Fibroblast of lung (primary cell): ENCODE measurements around the gene STK32C. TPM values are rescaled to one million over a fixed set of nuclear protein-coding genes. Genes with fewer than 3 reads are reported as not detected.

Source experiments
- DNase-seq, 2 donors: peaks; one replicate each; pipeline versions ENCODE4 v3.0.0 to v3.0.0-alpha.2; 2010; ENCODE audit warnings: low read depth in 2 of 2
- H2AFZ ChIP-seq: 2 replicates; pipeline ENCODE4 v1.5.1; 2012; ENCODE audit warnings: low read length, control low read depth, inconsistent platforms
- H3K27ac ChIP-seq: 2 replicates; pipeline ENCODE4 v1.5.1; 2011; ENCODE audit warnings: low read length, control low read depth; ENCODE audit not compliant: insufficient read depth
- H3K27me3 ChIP-seq: 2 replicates; pipeline ENCODE4 v1.5.1; 2011; ENCODE audit warnings: mild to moderate bottlenecking, low read length; ENCODE audit not compliant: control insufficient read depth, insufficient read depth
- H3K36me3 ChIP-seq: 2 replicates; pipeline ENCODE4 v1.5.1; 2011; ENCODE audit warnings: low read length; ENCODE audit not compliant: control insufficient read depth, insufficient read depth
- H3K4me1 ChIP-seq: 2 replicates; pipeline ENCODE4 v1.5.1; 2011; ENCODE audit warnings: low read length; ENCODE audit not compliant: control insufficient read depth, insufficient read depth; ENCODE audit errors: extremely low read depth
- H3K4me2 ChIP-seq: 2 replicates; pipeline ENCODE4 v1.5.1; 2011; ENCODE audit warnings: low read length, control low read depth; ENCODE audit not compliant: insufficient read depth; ENCODE audit errors: extremely low read depth
- H3K4me3 ChIP-seq, 4 experiments: fragments of 200-600 bp in 1 of 4; sonication (generic) in 1 of 4; replicated peaks in 1 of 4; 2 replicates each; pipeline ENCODE4 v1.5.1; 2011 to 2016; ENCODE audit warnings: low read length in 4 of 4, low read depth in 3 of 4, mild to moderate bottlenecking in 3 of 4, control low read depth in 2 of 4, inconsistent platforms in 1 of 4, mixed read lengths in 1 of 4; ENCODE audit not compliant: insufficient read depth in 1 of 4; ENCODE audit errors: control extremely low read depth in 1 of 4
- H3K79me2 ChIP-seq: 2 replicates; pipeline ENCODE4 v1.5.1; 2012; ENCODE audit warnings: mild to moderate bottlenecking, low read length, inconsistent platforms; ENCODE audit not compliant: control insufficient read depth, insufficient read depth
- H3K9ac ChIP-seq: 2 replicates; pipeline ENCODE4 v1.5.1; 2011; ENCODE audit warnings: mild to moderate bottlenecking, low read length, control low read depth; ENCODE audit not compliant: insufficient read depth
- H3K9me3 ChIP-seq: 2 replicates; pipeline ENCODE4 v1.5.1; 2012; ENCODE audit warnings: low read depth, low read length; ENCODE audit not compliant: control insufficient read depth, insufficient read depth
- H4K20me1 ChIP-seq: 2 replicates; pipeline ENCODE4 v1.5.1; 2011; ENCODE audit warnings: low read length; ENCODE audit not compliant: control insufficient read depth, insufficient read depth; ENCODE audit errors: extremely low read depth
- EZH2 ChIP-seq: IDR thresholded peaks from 2 replicates; pipeline ENCODE4 v1.5.1; 2012; ENCODE audit warnings: low read length, control low read depth, mild to moderate bottlenecking; ENCODE audit errors: missing control alignments
- polyA plus RNA-seq, 2 donors: library from polyadenylated mRNA; depleted of rRNA in 1 of 2; stranded (reverse) in 1 of 2; unstranded in 1 of 2; fragments of >200 nt; gene quantifications; 2 replicates each; pipeline ENCODE4 v1.2.1, GENCODE V29; 2011 to 2012; ENCODE audit warnings: missing spikeins in 1 of 2
- total RNA-seq: library from RNA; depleted of rRNA; stranded (reverse); fragments of >200 nt; gene quantifications from 2 replicates; pipeline ENCODE4 v1.2.1, GENCODE V29; 2014
- TF ChIP-seq, protein P1 (sequence below), 2 donors: IDR thresholded peaks in 1 of 2; conservative IDR thresholded peaks in 1 of 2; 1 replicate in 1 of 2; 2 replicates in 1 of 2; pipeline ENCODE4 v1.5.1; 2011 to 2012; ENCODE audit warnings: low read length in 2 of 2, control low read depth in 1 of 2, inconsistent platforms in 1 of 2, low read depth in 1 of 2, mild to moderate bottlenecking in 1 of 2

The STK32C gene
- total and polyA plus RNA-seq, 2 donors (not counting 1 experiment from before 2014, with no cell fraction given) = 4.4 to 21.5 TPM

DNA sequence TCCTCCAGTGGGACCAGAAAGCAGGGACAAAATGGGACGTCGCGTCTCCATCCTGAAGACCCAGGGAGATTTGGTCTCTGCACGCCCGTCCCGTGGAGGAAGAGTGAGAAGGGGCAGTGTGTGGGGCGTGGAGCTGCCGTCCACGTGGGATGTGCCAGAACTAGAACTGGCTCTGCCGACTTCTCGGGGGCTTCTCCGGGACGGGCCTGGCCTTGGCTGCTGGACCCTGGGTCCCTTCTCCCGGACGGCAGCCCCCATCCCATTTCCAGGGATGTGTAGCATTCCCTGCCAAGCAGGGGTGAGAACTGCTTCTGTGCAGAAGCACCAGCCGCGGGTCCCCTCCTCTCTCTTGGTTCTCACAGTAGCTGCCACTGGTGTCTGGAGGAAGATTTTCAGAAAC, 139.8 kb downstream of the STK32C start:
- H3K27me3 ChIP-seq = no peaks in the 10 kb centered on the region
- no peak overlapping the region for H3K4me3 ChIP-seq
- no peaks in the 10 kb centered on the region for H3K79me2 ChIP-seq
- no peak for DNase-seq
- no peaks in the 10 kb centered on the region for H3K9me3 ChIP-seq
- TF ChIP-seq, protein P1, sequence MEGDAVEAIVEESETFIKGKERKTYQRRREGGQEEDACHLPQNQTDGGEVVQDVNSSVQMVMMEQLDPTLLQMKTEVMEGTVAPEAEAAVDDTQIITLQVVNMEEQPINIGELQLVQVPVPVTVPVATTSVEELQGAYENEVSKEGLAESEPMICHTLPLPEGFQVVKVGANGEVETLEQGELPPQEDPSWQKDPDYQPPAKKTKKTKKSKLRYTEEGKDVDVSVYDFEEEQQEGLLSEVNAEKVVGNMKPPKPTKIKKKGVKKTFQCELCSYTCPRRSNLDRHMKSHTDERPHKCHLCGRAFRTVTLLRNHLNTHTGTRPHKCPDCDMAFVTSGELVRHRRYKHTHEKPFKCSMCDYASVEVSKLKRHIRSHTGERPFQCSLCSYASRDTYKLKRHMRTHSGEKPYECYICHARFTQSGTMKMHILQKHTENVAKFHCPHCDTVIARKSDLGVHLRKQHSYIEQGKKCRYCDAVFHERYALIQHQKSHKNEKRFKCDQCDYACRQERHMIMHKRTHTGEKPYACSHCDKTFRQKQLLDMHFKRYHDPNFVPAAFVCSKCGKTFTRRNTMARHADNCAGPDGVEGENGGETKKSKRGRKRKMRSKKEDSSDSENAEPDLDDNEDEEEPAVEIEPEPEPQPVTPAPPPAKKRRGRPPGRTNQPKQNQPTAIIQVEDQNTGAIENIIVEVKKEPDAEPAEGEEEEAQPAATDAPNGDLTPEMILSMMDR (conservative IDR thresholded peaks at IDR 0.05 in 1 of 2, IDR thresholded peaks at IDR 0.05 in 1 of 2; ENCODE audit: low read depth in 1 of 2, low read length in 2 of 2) = no peak
- TF ChIP-seq EZH2 = no peak
- H2AFZ ChIP-seq = no peak overlapping the region
- no peaks in the 10 kb centered on the region for H3K36me3 ChIP-seq
- H3K27ac ChIP-seq = no peak overlapping the region
- no peaks in the 10 kb centered on the region for H3K4me1 ChIP-seq
- no peak overlapping the region for H3K4me2 ChIP-seq
- H3K9ac ChIP-seq = no peak overlapping the region
- no peaks in the 10 kb centered on the region for H4K20me1 ChIP-seq

DNA sequence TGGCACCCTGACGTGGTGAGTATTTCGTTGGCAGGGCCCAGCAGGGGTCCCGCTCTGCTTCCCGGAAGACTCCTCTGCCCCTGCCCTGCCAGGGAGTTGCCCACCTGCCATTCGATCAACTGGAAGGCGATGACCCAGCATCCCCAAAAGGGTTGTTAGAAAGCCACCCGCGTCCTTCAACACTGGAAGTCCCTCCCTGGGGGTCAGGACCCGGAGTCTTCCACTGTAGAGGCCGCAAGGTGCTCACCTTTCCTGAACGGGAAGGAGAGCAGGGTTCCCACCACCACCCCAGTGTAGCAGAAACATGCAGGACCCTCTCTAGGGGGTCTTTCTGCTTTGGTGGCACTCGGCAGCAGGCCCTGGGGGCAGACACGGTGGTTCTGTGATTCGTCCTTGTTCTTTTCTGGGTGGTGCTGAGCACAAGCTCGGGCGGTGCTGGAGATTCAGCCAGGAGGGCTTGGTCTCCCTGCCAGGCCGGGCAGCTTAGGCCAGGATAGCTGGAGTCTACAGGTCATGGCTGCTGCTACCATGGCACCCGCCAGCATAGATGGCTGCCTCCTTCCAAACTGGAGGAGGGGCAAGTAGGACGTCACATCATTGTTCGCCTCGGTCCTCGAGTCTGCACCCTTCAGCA, 140.6 kb downstream of the STK32C start:
- Histone ChIP-seq H3K9me3 (no peaks in the 10 kb centered on the region), H3K36me3 (no peaks in the 10 kb centered on the region), H3K4me3 (no peak overlapping the region), H2AFZ (no peak overlapping the region), H3K4me1 (no peaks in the 10 kb centered on the region), H3K9ac (no peak overlapping the region), H3K27ac (no peak overlapping the region), H3K4me2 (no peak overlapping the region), H4K20me1 (no peaks in the 10 kb centered on the region), H3K79me2 (no peaks in the 10 kb centered on the region), H3K27me3 (no peaks in the 10 kb centered on the region)
- no peak for DNase-seq
- TF ChIP-seq, protein P1 (conservative IDR thresholded peaks at IDR 0.05 in 1 of 2, IDR thresholded peaks at IDR 0.05 in 1 of 2; ENCODE audit: low read depth in 1 of 2, low read length in 2 of 2) = no peak
- TF ChIP-seq EZH2 = no peak

DNA sequence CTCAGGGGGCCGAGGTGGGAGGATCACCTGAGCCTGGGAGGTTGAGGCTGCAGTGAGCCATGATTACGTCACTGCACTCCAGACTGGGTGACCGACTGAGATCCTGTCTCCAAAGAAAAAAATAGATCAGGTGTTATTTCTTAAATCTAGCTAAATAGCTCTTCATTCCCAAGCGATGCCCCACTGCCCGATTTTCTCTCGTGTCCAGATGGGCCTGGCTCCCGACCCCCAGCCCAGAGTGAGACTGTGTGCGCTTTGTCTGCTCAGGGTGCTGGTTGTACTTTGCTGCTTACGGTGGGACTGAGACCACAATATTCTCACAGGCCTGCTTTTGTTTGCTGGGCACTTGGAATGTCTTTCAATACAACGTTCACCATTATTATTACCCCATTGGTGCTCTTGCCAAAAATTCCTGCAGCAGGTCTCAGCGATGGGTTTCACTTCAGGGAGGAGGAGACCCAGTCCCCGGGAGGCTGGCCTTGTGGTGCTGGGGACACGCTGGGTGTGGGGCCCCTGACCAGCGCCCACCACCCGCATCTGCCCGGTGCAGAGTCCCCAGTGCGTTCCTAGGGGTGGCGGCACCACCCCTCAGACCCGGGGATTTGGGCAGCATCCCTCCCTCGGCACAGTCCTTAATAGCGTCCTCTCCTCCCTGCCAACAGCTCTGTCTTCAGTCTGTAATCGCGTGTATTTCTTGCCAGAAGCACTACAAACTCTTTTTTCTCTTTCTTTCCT, 141.4 kb downstream of the STK32C start:
- H3K36me3 ChIP-seq = no peaks in the 10 kb centered on the region

More for the DNA sequence above, 141.4 kb downstream of the STK32C start:
- Histone ChIP-seq H3K4me2 (no peak overlapping the region), H3K9me3 (no peaks in the 10 kb centered on the region), H2AFZ (no peak overlapping the region), H3K4me3 (no peak overlapping the region), H4K20me1 (no peaks in the 10 kb centered on the region), H3K27me3 (no peaks in the 10 kb centered on the region), H3K79me2 (no peaks in the 10 kb centered on the region), H3K9ac (no peak overlapping the region), H3K27ac (no peak overlapping the region), H3K4me1 (no peaks in the 10 kb centered on the region)
- TF ChIP-seq, protein P1 (conservative IDR thresholded peaks at IDR 0.05 in 1 of 2, IDR thresholded peaks at IDR 0.05 in 1 of 2; ENCODE audit: low read depth in 1 of 2, low read length in 2 of 2) = no peak
- DNase-seq = no peak
